Inferior parietal cortex (tissue), 1 donor: Measurements from ENCODE around the gene DHCR24.

Experiments
- DNase-seq: peaks from one replicate; pipeline ENCODE4 v3.0.0-alpha.2; 2016; ENCODE audit errors: extremely low spot score

The DHCR24 gene

DNA sequence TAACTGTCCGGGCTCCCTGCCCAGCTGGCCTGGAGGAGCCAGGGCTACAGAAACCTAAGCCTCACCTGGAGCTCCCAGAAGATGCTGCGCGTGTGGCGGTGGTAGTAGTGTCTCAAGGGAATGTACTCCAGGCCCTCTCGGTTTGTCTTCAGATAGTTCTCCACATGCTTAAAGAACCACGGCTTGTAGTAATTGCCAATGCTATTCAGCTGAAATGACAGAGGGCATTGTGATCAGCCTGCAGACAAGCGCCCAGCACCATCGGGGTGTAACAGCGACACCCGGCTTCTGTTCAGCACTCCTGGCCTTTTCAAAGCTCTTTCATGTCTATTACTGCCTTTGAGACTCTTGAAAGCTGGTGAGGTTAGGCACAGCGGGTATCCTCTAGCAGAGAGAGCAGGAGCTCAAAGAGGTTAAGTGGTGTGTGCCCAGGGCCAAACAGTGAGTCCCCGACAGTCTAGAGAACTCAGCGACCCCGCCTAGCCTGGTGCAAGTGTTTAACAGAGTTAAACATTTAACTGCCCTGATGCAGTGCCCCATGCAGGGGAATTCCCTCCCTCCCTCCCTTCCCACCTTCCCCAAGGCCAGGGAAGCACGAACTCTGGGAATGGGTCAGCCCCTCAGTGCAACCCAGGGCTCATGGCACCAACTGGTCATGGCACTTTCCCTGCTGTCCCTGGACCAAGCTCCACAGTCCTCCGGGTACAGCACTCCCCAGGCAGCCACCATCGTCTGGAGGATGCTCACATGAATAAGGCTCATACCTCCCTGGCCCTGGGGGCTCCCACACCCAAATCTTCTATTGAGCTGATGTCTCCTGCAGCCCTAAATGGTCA is 21.5 kb downstream of the DHCR24 start:
- no peak for DNase-seq

DNA sequence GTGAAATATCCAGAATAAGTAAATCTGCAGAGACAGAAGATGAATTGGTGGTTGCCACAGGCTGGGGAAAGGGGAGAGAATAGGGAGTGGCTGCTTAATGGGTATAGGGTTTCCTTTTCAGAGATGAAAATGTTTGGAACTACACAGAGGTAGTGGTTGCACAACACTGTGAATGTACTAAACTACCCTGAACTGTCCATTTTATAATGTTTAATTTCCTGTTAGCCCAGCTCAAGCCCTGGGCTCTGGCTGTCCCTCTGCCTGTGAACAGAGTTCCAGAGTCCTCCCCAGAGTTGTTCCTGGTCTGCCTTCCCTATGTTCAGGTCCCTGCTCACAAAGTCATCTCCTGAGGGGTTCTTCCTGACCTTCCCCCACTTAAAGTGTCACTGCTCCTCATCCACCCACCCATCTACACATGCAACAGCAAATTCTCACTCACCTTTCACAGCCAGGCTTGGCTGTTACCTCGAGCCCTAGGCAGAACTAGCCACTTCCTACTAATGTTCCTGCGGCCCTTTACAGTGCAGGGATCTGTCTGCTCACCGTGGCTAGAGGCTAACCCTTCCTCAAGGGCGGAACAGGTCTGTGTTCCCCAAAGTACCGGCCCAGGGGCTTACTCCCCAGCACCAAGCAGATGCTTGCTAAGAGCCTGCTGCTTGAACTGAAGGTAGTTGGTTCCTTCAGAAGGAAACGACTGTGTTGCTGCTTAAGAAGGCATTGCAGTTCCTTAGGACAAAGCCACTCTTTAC is 22.4 kb downstream of the DHCR24 start:
- no peak for DNase-seq

DNA sequence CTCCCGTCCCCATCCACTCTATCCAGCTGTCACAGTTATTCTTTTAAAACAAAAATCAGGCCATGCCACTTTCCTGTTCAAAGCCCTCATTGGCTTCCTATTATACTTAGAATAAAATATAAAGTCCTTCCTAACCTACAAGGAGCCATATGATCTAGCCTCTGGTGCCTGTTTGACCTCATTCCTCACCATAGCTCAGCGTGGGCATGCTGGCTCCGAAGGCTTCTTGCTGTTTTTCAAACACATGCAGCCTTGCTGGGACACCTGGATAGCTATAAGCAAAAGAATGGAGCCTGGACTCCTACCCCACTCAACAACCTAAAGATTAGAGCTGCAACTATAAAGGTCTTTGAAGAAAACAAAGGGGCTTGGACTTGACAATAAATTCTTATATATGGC is 23.7 kb downstream of the DHCR24 start:
- no peak for DNase-seq

DNA sequence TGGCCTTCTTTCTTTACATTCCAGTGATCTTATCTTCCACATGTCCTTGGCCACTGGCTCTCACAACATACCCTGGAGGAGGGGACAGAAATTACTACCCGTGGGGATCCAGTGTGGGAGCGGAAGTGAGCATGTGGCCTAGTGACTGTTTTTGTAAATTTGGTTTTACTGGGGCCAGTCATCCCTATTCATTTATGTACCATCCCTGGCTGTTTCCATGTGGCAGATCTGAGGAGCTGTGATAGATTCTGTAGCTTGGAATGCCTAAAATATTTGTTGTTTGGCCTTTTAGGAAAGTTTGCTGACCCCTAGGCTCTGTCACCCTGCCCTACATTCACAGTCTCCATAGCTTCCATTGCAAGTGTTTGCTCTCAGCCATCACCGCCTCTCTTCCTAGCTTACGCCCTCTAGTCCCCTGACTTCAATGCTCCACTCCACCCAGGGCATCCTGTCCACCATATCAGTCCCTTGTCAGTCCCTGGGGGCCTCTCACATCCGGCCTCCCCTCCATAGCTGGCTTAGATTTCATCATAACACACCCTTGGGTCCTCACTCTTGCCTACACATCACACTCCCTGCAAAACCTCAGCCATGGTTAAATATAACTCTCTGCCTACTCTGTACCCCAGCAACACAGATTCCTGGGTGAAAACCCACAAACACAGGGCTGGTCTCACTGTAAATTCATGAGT is 25.8 kb downstream of the DHCR24 start:
- no peak for DNase-seq

DNA sequence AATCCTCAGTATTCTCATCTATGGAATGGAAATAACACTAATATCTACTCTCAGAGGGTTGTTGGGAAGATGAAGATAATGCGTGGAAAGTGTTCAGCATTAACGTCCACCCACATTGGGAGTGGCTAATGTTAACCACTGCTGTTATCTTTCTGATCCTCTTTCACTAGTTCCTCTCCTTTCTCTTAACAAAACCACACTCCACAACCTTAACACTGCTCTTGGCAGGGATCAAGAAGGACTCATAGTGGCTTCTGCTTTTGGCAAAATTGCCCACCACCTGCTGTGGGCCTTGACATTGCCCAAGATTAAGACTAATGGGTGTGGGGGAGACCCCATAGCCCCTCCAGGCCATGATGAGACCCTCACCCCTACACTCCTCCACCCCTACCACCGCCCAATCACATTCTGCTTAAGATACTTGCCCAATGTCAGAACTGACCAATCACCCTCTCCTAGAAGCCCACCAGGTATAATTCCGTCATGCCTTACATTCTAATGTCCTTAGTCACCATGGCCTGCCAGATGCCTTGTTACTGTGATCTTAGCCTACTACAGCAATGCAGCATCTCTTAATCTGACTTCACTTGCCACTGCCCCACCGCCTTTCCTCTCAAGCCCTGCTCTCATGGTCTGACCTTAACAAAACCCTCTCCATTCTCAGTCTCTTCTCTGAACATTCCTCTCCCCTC is 27.1 kb downstream of the DHCR24 start:
- DNase-seq = no peak

DNA sequence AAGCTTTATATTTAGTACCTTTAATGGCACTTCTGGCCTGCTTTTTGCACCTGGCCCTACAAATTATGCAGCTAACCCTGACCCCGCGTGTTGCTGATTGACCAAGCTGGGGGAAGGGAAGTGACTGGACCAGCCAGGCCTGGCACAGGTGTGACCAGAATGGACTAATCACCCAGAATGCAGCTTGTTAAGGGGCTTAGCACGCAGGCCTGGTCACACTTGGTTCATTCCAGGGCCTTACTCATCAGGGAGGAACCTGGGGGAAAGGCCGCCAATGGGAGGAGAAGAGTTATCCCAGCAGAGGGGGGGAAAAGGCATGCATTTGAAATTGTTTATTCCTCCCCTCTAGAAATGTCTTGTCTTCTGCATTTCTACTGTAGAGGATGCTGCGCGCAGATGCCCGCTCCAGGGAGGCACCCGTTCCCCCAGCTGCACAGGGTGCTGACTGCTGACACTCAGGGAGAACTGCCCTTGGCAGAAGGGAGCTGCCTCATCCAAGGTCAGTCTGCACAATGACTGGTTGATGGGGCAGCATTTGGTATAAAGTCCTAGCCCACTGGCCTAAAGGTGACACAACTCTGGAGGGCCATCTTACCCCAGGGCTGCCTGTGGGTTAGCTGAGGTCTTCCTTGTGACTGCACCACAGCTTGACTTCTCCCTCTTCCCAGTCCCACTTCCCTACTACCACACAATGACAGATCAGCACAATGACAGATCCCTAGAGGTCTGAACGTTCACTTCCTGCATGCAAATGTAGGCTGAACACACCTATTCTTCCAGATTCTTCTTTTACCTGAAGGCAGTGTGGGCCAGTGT is 29.0 kb downstream of the DHCR24 start:
- DNase-seq = no peak

DNA sequence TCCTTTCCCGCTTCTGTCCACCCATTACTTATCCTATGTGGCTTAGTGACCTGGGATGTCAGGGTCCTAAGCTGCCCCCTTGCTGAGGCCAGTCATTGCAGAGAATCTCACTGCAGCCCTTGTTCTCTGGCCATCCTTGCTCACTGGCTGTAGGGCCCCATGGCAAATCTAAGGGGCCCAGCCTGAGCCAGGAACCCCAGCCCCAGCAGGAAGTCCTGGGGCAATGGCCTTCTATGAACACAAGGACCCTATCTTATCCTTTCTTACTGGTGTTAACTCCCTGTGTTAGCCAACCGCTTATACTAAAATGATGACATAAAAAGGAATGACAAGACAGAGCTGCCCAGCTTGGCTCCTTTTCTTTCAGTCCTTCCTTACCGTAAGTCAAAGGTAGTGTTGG is 29.9 kb downstream of the DHCR24 start:
- DNase-seq = no peak

DNA sequence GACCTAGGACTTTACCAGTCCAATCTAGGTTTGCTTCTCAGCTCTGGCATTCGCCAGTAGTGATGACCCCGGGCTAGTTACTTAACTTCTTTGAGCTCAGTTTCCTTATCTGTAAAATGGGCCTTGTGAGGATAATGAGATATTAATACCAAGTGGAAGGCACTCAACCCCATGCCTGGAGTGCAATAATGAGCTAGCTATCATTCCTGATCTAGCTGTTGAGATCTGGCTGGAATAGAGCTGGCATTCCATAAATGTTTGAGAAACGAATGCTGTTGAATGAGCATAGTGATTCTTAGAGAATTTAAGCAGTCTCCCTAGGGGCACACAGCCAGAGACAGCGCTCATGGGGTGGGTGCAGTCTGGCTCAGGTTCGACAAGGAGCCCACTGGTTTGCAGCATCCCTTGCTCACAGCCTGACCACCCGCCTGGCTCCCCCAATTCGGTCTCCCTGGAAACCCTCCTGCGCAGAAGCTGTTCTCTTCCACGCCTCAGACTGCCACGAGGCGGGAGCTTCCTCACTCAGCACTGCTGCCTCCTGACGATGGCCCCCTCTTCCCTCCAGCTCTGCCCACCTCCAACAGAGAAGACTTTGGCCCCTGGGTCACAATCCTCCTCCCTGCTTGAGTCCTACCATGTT is 32.5 kb downstream of the DHCR24 start:
- no peak for DNase-seq

DNA sequence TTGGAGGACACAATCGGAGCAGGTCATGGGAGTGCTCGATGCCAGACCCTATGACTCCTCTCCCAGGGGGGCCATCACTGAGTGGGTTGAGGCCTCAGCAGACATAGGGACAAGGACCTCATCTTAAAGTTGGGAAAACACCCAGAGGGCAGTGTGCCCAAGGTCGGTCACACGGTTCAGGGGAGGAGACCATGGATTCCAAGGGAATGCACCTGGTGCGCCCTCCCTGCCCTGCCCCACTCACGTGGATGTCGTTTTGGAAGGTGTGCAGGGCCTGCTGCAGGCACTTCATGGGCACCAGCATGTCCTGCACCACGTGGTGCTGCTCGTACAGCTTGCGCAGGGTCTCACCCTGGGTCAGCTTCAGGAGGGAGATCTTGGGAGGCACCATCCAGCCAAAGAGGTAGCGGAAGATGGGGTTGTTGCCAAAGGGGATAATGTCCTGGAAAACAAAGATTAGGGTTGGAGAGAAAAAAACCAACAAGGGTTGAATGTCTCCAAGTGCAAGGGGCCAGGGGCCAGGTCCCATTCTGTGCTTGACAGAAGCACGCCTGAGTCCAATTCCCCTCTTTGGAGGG is 33.1 kb downstream of the DHCR24 start:
- DNase-seq = no peak

DNA sequence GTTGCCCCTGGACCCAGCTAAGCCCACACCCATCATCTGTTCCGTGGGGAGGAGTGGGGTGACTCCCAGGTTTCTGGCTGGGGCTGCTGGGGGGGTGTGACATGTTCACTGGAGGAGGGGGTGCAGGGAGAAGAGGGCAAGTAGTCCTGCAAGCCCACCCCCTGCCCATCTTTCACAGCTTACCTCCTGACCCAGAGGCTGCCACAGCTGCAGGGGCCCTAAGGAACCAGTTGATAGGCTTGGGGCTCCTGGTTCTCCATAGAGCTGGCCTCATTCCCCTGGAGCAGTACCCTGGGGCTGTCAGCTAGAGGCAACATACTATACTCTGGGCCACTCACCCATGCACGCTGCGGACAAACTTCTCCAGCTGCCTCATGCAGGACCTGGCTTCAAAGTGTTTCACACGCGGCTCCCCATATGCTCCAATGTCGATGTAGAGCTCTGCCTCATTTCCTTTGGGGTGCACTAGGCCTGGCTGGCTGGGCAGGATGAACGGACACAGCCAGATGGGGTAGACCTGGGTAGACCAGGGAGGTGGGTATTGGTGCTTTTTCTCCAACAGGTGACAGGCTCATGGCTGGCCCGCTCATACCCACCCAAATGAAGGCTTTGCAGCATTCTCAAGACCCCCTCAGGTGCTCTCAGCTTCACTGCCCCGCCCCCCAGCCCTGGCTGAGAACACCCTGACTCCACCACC is 33.8 kb downstream of the DHCR24 start:
- no peak for DNase-seq

DNA sequence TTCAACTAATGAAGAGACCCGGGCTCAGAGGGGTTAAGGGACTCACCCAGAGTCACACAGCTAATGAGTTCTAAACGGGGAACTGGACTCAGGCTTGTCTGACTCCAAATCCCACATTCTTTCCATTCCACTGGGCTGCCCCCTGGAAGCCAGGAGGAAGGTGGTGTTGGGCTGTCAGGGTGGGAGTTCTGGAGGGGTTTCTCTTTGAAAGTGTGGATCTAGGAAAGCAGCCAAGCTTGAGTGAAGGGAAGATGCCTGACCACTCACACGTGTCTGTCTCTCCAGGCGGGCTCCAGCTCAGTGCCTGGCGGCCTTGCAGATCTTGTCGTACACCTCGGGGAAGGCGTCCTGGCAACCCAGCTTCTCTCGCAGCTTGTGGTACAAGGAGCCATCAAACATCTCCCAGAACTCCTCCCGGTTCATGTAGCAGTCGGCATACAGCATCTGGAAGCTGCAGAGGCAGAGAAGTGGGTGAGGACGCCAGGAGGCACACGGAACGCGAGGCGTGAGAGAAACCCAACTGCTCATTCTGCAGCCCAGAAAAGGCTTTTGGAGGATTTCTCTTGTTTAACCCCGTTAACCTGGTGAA is 35.0 kb downstream of the DHCR24 start:
- no peak for DNase-seq

DNA sequence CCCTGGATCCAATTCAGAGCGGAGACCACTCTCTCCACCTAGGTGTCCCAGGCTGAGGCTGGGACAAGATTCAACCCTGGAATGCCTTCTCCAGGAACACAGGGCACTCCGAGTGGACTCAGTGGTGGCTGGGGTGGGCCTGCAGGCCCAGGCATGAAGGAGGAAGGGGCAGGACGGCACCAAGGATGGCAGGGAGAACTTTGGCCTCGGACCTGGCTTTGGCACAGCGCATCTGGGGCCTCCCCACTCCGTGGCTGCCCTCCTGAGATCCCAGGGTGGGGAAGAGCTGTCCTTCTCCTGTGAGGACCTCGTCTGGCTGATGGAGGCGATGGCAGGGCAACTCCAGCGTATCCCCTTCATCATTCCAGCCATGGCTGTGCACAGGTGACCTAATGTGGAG is 35.6 kb downstream of the DHCR24 start:
- no peak for DNase-seq

DNA sequence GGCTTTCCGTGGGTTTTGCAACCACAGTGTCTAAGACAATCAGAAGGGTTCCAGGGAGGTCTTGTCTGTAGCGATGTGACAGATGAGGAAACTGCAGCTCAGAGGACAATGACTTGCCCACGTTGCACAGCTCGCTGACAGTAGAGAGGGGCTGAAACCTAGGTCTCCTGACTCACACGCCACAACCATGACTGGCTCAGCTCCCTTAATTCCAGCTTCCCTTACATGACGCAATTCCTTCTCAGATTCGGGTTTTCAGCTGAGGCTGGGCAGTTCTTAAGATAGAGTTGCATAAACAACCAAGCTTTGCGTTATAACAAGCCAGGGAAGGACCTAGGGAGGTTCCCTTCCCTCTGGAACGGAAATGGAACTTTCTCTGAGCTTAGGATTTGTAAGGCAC is 36.3 kb downstream of the DHCR24 start:
- DNase-seq = no peak

DNA sequence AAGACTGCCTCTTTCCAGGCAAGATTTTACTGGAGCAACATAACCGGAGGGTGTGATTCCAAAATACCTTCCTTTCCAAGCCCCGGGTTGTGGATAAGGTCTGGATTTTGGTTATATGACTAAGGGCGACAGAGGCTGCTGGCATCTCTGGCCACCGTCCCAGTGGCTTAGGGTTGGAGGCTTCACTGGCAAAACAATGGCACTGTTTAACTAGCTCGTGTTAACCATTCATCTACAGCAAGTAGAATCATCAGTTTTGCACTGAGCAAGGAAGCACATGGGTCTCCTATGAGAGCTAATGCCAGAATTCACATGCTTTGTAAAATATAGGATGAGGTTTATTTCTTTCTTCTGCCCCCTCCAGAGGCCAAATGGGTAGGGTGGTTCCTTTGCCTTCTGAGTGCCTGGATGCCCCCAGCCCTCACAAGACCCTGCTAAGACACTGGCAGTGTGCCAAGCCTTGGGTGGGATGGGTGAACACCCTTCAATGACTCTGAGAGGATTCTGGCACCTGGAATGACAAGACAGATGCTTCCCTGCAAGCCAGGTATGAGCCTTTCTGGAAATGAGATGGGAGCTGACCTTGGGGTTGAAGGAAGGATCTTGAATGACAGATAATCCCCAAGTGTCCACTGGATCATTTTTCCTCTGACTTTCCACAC is 36.8 kb downstream of the DHCR24 start:
- no peak for DNase-seq

DNA sequence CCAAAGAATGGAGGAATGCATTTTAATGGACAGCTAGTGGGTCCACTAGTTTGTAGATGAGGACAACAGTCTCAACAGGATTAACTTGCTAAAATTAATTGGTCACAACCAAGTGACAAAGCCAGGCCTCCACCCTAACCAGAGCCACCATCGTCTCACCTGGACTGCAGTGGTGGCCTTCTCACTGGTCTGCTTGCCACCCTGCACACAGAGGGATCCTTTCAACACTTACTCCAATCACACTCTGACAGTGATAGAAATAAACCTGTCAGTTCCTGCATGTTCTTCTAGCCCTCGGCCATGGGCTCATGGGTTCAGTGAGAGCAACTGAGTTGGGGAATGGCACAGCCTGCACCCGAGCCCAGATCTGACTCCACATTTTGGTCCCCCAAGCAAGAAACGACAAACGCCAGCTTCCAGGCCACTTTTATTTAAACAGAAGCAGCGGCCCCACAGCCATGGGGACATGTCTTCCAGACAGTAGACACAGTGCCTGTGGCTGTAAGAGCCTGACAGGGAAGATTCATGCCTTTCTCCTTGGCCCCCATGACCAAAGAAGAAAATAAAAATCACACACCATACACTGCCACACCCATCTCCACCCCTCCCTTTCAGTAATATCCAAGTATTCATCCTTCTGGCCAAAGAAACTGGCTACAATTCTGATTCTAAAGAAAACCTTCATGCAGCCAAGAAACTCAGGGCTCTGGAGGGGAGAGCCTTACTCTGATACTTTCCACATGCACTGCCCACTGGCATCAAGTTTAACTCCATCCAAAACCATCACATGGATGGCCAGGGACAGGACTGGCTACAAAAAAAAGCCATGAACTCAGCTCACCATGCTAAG is 37.6 kb downstream of the DHCR24 start:
- no peak for DNase-seq

DNA sequence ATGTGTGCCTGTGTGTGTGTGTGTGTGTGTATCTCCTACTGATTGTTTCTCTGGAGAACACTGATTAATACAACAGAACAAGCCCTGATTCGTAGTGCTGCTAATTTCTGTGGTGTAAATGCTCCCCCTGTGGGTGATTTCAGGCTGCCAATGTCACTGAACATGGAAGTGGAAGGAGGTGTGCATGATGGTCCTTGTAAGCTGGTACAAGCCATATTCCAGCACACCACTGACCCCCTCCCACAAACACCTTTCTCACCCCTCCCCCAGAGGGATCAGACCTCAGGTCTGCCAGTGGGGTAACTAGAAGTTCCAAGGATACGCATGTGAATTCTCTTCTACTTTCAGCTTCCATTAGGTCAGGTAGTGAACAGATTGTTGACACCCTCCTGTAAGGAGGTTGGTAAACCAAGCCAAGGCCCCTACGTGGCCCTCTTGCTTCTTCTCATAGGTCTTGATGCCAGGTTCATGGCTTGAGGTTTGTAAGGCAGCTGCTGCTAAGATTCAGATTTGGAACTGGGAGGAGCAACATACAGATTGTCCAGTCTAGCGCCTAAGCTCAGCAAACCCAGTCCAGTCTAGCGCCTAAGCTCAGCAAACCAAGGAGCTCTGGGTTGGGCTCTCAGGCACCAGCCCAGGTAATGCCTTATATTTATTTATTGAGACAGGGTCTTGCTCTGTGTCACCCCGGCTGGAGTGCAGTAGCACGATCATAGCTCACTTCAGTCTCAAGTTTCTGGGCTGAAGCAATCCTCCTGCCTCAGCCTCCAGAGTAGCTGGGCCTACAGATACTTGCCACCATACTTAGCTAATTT is 38.7 kb downstream of the DHCR24 start:
- no peak for DNase-seq

DNA sequence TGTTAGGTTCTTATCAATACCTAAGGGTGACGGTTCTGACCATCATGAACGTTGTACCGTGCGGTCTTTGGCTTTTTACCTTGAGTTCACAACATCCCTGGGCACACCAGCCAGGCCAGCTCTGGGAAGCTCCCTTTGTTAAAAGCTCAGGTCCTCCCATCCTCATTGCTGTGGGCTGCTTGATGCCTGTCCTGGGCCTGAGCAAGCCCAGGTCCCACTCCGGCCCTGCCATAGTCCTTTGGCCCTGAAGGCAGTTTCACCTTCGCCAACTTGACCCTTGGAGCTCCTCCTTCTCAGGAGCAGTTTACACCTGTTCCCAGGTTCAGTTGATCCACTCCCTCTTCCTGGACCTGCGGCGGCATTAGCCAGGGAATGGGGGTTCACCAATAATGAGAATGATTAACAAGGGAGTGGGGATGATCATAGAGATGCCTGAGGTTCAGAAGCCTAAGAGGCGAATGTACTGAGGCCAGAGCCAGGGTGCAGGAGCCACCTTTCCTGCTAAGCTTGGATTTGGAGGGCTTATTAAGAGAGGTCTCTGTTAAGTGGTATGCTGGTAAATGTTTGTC is 40.2 kb downstream of the DHCR24 start:
- no peak for DNase-seq
